GM23338 (cell line): ENCODE data around the gene GMPS. TPM values are rescaled to one million over a fixed set of nuclear protein-coding genes. Genes with fewer than 3 reads are reported as not detected.

Experiments used
- ATAC-seq: fragments of 200-7000 bp; cut with Tn5 transposase; 3 replicates; pipeline ENCODE4 v1.9.1; 2020
- DNase-seq: peaks from one replicate; pipeline ENCODE4 v3.0.0-alpha.2; 2015; ENCODE audit warnings: low spot score
- H2AFZ ChIP-seq: fragments of 200-600 bp; sonication (generic); 2 replicates; pipeline ENCODE4 v1.8.0; 2016; ENCODE audit warnings: antibody characterized with exemption, mild to moderate bottlenecking, moderate library complexity
- H3F3A ChIP-seq: fragments of 200-600 bp; sonication (generic); replicated peaks from 2 replicates; pipeline ENCODE4 v1.8.0; 2017; ENCODE audit warnings: antibody characterized with exemption, mixed run types, low read depth
- H3K27ac ChIP-seq: fragments of 200-600 bp; sonication (generic); 2 replicates; pipeline ENCODE4 v1.6.1; 2016; ENCODE audit warnings: low read depth
- H3K27me3 ChIP-seq: fragments of 200-600 bp; sonication (generic); 2 replicates; pipeline ENCODE4 v1.8.0; 2016; ENCODE audit warnings: mild to moderate bottlenecking, mixed run types, moderate library complexity; ENCODE audit not compliant: insufficient read depth
- H3K36me3 ChIP-seq: fragments of 200-600 bp; sonication (generic); 2 replicates; pipeline ENCODE4 v1.8.0; 2016; ENCODE audit warnings: mild to moderate bottlenecking; ENCODE audit not compliant: insufficient read depth
- H3K4me1 ChIP-seq: fragments of 200-600 bp; sonication (generic); 2 replicates; pipeline ENCODE4 v1.8.0; 2016; ENCODE audit warnings: mild to moderate bottlenecking, moderate library complexity; ENCODE audit not compliant: insufficient read depth
- H3K4me2 ChIP-seq: fragments of 200-600 bp; sonication (generic); 2 replicates; pipeline ENCODE4 v1.7.1; 2017; ENCODE audit warnings: mixed run types
- H3K4me3 ChIP-seq: fragments of 200-600 bp; sonication (generic); 2 replicates; pipeline ENCODE4 v1.6.1; 2016; ENCODE audit warnings: mixed run types
- H3K79me2 ChIP-seq: fragments of 200-600 bp; sonication (generic); replicated peaks from 2 replicates; pipeline ENCODE4 v1.8.0; 2017; ENCODE audit warnings: mild to moderate bottlenecking; ENCODE audit not compliant: insufficient read depth
- H3K9me2 ChIP-seq: fragments of 200-600 bp; sonication (generic); 2 replicates; pipeline ENCODE4 v1.8.0; 2017; ENCODE audit not compliant: insufficient read depth
- H4K20me1 ChIP-seq: fragments of 200-600 bp; sonication (generic); replicated peaks from 2 replicates; pipeline ENCODE4 v1.8.0; 2017; ENCODE audit warnings: mild to moderate bottlenecking; ENCODE audit not compliant: insufficient read depth
- H3K27ac Mint-ChIP-seq: 2 replicates; pipeline ENCODE4 v1.8.0; 2020; ENCODE audit warnings: inconsistent platforms, mild to moderate bottlenecking, moderate library complexity, mixed read lengths
- H3K27me3 Mint-ChIP-seq: 3 replicates; pipeline ENCODE4 v1.8.0; 2022; ENCODE audit warnings: low read depth, mild to moderate bottlenecking, moderate library complexity, mixed read lengths, inconsistent platforms; ENCODE audit not compliant: insufficient read depth, poor library complexity
- H3K36me3 Mint-ChIP-seq: 3 replicates; pipeline ENCODE4 v1.8.0; 2021; ENCODE audit warnings: low read depth, mild to moderate bottlenecking, inconsistent platforms, moderate library complexity, mixed read lengths
- H3K4me1 Mint-ChIP-seq: 3 replicates; pipeline ENCODE4 v1.8.0; 2020; ENCODE audit warnings: mild to moderate bottlenecking, inconsistent platforms, mixed read lengths
- H3K4me3 Mint-ChIP-seq: 3 replicates; pipeline ENCODE4 v1.8.0; 2021; ENCODE audit warnings: moderate library complexity, mild to moderate bottlenecking, inconsistent platforms, mixed read lengths
- H3K9me3 Mint-ChIP-seq: 3 replicates; pipeline ENCODE4 v1.8.0; 2020; ENCODE audit warnings: moderate library complexity, mild to moderate bottlenecking, inconsistent platforms, mixed read lengths
- EZH2 ChIP-seq: fragments of 200-600 bp; sonication (generic); IDR thresholded peaks from one replicate; pipeline ENCODE4 v1.8.0; 2017; ENCODE audit warnings: antibody characterized with exemption, mild to moderate bottlenecking, low read depth; ENCODE audit not compliant: unreplicated experiment
- EZH2phosphoT487 ChIP-seq: fragments of 200-600 bp; sonication (generic); IDR thresholded peaks from one replicate; pipeline ENCODE4 v1.8.1; 2018; ENCODE audit warnings: antibody characterized with exemption; ENCODE audit not compliant: unreplicated experiment
- NANOG ChIP-seq: IDR thresholded peaks from 2 replicates; pipeline ENCODE4 v1.6.1; 2016; ENCODE audit warnings: antibody characterized with exemption, borderline replicate concordance
- POLR2AphosphoS5 ChIP-seq: IDR thresholded peaks from 2 replicates; pipeline ENCODE4 v1.6.1; 2016; ENCODE audit warnings: antibody characterized with exemption, low read depth
- ZNF114 ChIP-seq: fragments of 250-450 bp; sonication (Bioruptor Pico); IDR thresholded peaks from 2 replicates; pipeline ENCODE4 v1.5.0; 2020; ENCODE audit warnings: mild to moderate bottlenecking, moderate library complexity
- polyA plus RNA-seq: library from polyadenylated mRNA; unstranded; fragments of >200 nt; fragmentation: Nextera tagmentation; extraction: Ambion mirVana; gene quantifications from 2 replicates; pipeline ENCODE4 v1.2.1, GENCODE V29; 2016
- total RNA-seq: library from RNA; depleted of rRNA; stranded (reverse); fragments of >200 nt; shearing (Covaris generic); gene quantifications from 2 replicates; pipeline ENCODE4 v1.2.3, GENCODE V29; 2014
- TF ChIP-seq, protein P1 (sequence below): fragments of 250-450 bp; sonication (Bioruptor Pico); IDR thresholded peaks from 2 replicates; pipeline ENCODE4 v1.5.0; 2020; ENCODE audit warnings: mild to moderate bottlenecking, moderate library complexity
- TF ChIP-seq, protein P2 (sequence below), 2 experiments: fragments of 200-600 bp in 1 of 2; sonication (generic) in 1 of 2; conservative IDR thresholded peaks; 2 replicates each; pipeline versions ENCODE4 v1.5.1 to v1.6.1; 2016 to 2017; ENCODE audit warnings: antibody characterized with exemption in 2 of 2, low read depth in 2 of 2, mild to moderate bottlenecking in 2 of 2, moderate library complexity in 1 of 2

Gene GMPS
- total and polyA plus RNA-seq, 2 experiments from 2014 or later, result 72.0 to 145 TPM

- TF ChIP-seq, protein P1, sequence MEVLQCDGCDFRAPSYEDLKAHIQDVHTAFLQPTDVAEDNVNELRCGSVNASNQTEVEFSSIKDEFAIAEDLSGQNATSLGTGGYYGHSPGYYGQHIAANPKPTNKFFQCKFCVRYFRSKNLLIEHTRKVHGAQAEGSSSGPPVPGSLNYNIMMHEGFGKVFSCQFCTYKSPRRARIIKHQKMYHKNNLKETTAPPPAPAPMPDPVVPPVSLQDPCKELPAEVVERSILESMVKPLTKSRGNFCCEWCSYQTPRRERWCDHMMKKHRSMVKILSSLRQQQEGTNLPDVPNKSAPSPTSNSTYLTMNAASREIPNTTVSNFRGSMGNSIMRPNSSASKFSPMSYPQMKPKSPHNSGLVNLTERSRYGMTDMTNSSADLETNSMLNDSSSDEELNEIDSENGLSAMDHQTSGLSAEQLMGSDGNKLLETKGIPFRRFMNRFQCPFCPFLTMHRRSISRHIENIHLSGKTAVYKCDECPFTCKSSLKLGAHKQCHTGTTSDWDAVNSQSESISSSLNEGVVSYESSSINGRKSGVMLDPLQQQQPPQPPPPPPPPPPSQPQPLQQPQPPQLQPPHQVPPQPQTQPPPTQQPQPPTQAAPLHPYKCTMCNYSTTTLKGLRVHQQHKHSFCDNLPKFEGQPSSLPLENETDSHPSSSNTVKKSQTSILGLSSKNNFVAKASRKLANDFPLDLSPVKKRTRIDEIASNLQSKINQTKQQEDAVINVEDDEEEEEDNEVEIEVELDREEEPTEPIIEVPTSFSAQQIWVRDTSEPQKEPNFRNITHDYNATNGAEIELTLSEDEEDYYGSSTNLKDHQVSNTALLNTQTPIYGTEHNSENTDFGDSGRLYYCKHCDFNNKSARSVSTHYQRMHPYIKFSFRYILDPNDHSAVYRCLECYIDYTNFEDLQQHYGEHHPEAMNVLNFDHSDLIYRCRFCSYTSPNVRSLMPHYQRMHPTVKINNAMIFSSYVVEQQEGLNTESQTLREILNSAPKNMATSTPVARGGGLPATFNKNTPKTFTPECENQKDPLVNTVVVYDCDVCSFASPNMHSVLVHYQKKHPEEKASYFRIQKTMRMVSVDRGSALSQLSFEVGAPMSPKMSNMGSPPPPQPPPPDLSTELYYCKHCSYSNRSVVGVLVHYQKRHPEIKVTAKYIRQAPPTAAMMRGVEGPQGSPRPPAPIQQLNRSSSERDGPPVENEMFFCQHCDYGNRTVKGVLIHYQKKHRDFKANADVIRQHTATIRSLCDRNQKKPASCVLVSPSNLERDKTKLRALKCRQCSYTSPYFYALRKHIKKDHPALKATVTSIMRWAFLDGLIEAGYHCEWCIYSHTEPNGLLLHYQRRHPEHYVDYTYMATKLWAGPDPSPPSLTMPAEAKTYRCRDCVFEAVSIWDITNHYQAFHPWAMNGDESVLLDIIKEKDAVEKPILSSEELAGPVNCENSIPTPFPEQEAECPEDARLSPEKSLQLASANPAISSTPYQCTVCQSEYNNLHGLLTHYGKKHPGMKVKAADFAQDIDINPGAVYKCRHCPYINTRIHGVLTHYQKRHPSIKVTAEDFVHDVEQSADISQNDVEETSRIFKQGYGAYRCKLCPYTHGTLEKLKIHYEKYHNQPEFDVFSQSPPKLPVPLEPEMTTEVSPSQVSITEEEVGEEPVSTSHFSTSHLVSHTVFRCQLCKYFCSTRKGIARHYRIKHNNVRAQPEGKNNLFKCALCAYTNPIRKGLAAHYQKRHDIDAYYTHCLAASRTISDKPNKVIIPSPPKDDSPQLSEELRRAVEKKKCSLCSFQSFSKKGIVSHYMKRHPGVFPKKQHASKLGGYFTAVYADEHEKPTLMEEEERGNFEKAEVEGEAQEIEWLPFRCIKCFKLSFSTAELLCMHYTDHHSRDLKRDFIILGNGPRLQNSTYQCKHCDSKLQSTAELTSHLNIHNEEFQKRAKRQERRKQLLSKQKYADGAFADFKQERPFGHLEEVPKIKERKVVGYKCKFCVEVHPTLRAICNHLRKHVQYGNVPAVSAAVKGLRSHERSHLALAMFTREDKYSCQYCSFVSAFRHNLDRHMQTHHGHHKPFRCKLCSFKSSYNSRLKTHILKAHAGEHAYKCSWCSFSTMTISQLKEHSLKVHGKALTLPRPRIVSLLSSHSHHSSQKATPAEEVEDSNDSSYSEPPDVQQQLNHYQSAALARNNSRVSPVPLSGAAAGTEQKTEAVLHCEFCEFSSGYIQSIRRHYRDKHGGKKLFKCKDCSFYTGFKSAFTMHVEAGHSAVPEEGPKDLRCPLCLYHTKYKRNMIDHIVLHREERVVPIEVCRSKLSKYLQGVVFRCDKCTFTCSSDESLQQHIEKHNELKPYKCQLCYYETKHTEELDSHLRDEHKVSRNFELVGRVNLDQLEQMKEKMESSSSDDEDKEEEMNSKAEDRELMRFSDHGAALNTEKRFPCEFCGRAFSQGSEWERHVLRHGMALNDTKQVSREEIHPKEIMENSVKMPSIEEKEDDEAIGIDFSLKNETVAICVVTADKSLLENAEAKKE (CRISPR knock-in tag), result no peak
- no peak for TF ChIP-seq NANOG
- TF ChIP-seq, protein P2, sequence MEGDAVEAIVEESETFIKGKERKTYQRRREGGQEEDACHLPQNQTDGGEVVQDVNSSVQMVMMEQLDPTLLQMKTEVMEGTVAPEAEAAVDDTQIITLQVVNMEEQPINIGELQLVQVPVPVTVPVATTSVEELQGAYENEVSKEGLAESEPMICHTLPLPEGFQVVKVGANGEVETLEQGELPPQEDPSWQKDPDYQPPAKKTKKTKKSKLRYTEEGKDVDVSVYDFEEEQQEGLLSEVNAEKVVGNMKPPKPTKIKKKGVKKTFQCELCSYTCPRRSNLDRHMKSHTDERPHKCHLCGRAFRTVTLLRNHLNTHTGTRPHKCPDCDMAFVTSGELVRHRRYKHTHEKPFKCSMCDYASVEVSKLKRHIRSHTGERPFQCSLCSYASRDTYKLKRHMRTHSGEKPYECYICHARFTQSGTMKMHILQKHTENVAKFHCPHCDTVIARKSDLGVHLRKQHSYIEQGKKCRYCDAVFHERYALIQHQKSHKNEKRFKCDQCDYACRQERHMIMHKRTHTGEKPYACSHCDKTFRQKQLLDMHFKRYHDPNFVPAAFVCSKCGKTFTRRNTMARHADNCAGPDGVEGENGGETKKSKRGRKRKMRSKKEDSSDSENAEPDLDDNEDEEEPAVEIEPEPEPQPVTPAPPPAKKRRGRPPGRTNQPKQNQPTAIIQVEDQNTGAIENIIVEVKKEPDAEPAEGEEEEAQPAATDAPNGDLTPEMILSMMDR (conservative IDR thresholded peaks at IDR 0.05; ENCODE audit: low read depth in 2 of 2), result no peak
- TF ChIP-seq ZNF114 (CRISPR knock-in tag), result no peak
Observed at GRCh38 chr3:155912090-155912489, 41.6 kb downstream of the GMPS start (continued).

DNA sequence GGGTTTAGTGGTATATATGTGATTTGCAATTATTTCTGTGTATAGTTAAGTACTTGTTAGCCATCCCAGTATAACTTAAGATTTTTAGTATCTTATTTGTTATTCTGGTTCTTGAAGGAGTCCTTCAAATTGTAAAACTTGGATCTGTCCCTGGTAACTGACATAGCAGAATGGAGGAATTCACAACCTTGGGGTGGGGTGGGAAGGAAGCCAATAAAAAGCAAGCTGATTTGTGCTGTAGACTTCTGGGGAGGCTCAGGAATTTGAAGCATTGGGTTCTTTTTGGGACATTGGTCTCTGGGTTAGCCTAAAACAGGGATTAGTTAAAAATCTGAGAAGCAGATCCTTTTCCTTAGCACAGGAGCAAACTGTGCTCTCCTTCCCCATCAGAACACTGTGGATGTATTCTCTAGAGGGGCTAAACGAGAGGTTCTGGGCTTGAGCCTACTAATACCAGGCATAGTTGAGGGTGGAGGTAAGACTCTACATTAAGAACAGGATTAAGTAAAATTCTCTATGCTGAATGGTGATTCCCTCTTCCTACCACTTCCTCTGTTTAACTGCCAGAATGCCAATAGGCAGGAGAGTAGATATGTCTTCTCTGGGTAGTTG is 42.2 kb downstream of the GMPS start:
- Histone ChIP-seq H3K4me1 (no peaks in the 10 kb centered on the region), H3K4me2 (no peak overlapping the region), H3K27me3 (no peaks in the 10 kb centered on the region), H2AFZ (no peak overlapping the region), H3K4me3 (no peak overlapping the region), H3K79me2 (no peaks in the 10 kb centered on the region), H3K36me3 (peaks cover 54% of the 10 kb centered on the region), H3K27ac (peak overlapping the region; percentile 29; the same call in 1 of the 2 replicates), H3F3A (no peaks in the 10 kb centered on the region; the same call in 1 of the 2 replicates), H3K9me2 (no peaks in the 10 kb centered on the region), H4K20me1 (no peaks in the 10 kb centered on the region)
- H3K4me3 Mint-ChIP-seq, result no peak overlapping the region
- peaks cover 90% of the 10 kb centered on the region for H3K36me3 Mint-ChIP-seq
- H3K27ac Mint-ChIP-seq, result peak overlapping the region; percentile 51
- H3K27me3 Mint-ChIP-seq, result peaks cover 3% of the 10 kb centered on the region
- DNase-seq (no peak), ATAC-seq (no peak)
- H3K4me1 Mint-ChIP-seq, result no peaks in the 10 kb centered on the region
- no peaks in the 10 kb centered on the region for H3K9me3 Mint-ChIP-seq
- no peak for TF ChIP-seq EZH2
- TF ChIP-seq EZH2phosphoT487, result no peak
- TF ChIP-seq POLR2AphosphoS5, result no peak
- TF ChIP-seq, protein P1 (CRISPR knock-in tag), result no peak
